ENCODE results near the gene TMEM98. TPM values are rescaled to one million over a fixed set of nuclear protein-coding genes. Genes with fewer than 3 reads are reported as not detected.

The TMEM98 gene
- total RNA-seq, 6 donors from 2014 or later, result 35.6 to 101 (median 58.5) TPM

DNA sequence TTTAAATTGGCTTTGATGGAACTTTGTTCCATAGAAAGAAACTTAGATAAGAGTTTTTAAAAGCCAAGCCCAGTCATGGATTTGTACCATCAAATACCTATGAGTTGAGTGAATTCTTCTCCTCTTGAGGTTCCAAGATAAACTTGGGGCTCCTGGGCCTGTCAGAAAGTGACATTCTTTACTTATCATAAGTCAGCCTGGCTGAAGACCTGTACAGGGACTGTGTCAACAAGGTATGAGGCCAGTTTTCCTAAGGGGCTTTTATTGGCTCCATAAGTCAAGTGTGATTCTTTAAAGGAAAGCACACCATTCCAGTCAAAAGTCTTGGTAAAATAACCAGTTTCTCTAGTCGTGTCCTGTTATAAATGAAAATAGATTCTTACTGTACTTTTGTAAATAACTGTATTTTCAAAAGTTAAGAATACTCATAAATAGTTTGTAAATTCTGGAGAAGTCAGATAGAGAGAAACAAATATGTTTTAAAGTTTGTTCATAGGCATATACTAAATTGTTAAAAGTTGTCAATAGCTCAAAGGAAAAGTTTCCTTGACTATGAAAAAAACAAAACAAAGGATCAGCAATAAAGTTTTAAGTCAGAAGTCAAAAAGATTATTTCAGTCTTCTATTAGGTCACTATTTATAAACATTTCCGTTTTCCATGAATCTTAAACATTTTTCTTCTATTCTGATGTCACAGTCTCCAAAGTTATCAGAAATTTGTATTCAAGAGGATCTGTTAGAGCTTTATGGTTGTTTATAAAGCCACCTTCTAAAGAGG lies 28.5 kb upstream of the TMEM98 start:
- 64 to 69% methylated on average over 2 of the region's 2 CpGs for WGBS, 2 donors

DNA sequence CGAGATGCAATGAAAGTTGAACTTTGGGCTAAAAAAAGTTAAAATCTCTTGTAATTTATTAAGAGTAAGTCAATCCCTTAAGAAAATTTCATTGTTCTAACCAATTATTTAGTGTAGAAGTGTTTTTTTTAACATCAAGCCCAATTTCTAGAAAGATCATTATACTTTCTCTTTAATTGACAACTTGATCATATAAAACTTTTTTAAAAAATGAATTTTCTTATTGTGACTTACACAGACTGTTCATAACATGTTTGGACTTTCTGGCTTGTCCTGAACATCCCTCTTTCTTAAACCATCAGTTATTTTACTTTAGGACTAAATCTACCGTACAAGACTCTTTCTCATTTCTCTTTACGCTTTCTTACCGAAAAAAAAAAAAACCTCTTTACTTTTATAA lies 26.2 kb upstream of the TMEM98 start:
- Histone ChIP-seq H3K27ac (no peak overlapping the region), H3K27me3 (no peaks in the 10 kb centered on the region), H3K36me3 (no peaks in the 10 kb centered on the region), H3K4me3 (no peak overlapping the region), H3K9me3 (no peaks in the 10 kb centered on the region), H3K4me1 (no peaks in the 10 kb centered on the region)
- 95 to 98% methylated on average over 4 of the region's 4 CpGs for WGBS, 2 donors
- TF ChIP-seq POLR2A (IDR thresholded peaks at IDR 0.05) (no peak), EP300 (IDR thresholded peaks at IDR 0.05) (no peak), POLR2AphosphoS5 (IDR thresholded peaks at IDR 0.05) (no peak)
- TF ChIP-seq, protein P1, sequence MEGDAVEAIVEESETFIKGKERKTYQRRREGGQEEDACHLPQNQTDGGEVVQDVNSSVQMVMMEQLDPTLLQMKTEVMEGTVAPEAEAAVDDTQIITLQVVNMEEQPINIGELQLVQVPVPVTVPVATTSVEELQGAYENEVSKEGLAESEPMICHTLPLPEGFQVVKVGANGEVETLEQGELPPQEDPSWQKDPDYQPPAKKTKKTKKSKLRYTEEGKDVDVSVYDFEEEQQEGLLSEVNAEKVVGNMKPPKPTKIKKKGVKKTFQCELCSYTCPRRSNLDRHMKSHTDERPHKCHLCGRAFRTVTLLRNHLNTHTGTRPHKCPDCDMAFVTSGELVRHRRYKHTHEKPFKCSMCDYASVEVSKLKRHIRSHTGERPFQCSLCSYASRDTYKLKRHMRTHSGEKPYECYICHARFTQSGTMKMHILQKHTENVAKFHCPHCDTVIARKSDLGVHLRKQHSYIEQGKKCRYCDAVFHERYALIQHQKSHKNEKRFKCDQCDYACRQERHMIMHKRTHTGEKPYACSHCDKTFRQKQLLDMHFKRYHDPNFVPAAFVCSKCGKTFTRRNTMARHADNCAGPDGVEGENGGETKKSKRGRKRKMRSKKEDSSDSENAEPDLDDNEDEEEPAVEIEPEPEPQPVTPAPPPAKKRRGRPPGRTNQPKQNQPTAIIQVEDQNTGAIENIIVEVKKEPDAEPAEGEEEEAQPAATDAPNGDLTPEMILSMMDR (IDR thresholded peaks at IDR 0.05), result no peak
- DNase-seq (no peak), ATAC-seq (ENCODE audit: low FRiP score in 2 of 2) (no peak)

More for the DNA sequence above, 28.5 kb upstream of the TMEM98 start:
- Histone ChIP-seq H3K4me3 (no peak overlapping the region), H3K9me3 (no peaks in the 10 kb centered on the region), H3K4me1 (no peaks in the 10 kb centered on the region), H3K27ac (no peak overlapping the region), H3K36me3 (no peaks in the 10 kb centered on the region), H3K27me3 (no peaks in the 10 kb centered on the region)
- ATAC-seq (ENCODE audit: low FRiP score in 2 of 2) (no peak), DNase-seq (no peak)
- TF ChIP-seq, protein P1 (IDR thresholded peaks at IDR 0.05), result no peak
- TF ChIP-seq POLR2A (IDR thresholded peaks at IDR 0.05) (no peak), EP300 (IDR thresholded peaks at IDR 0.05) (no peak), POLR2AphosphoS5 (IDR thresholded peaks at IDR 0.05) (no peak)

GRCh38 chr17:32903774-32904673 lies 23.9 kb upstream of the TMEM98 start:
- H3K27ac ChIP-seq, result no peak overlapping the region
- ATAC-seq (ENCODE audit: low FRiP score in 2 of 2), result no peak
- H3K27me3 ChIP-seq, result no peaks in the 10 kb centered on the region
- H3K4me3 ChIP-seq, result no peak overlapping the region
- no peaks in the 10 kb centered on the region for H3K9me3 ChIP-seq
- H3K4me1 ChIP-seq, result no peaks in the 10 kb centered on the region
- TF ChIP-seq POLR2AphosphoS5 (IDR thresholded peaks at IDR 0.05) (no peak), POLR2A (IDR thresholded peaks at IDR 0.05) (no peak), EP300 (IDR thresholded peaks at IDR 0.05) (no peak)
- TF ChIP-seq, protein P1 (IDR thresholded peaks at IDR 0.05), result no peak
- DNase-seq, result no peak
- H3K36me3 ChIP-seq, result no peaks in the 10 kb centered on the region
- 73 to 79% methylated on average over 5 of the region's 5 CpGs for WGBS, 2 donors

DNA sequence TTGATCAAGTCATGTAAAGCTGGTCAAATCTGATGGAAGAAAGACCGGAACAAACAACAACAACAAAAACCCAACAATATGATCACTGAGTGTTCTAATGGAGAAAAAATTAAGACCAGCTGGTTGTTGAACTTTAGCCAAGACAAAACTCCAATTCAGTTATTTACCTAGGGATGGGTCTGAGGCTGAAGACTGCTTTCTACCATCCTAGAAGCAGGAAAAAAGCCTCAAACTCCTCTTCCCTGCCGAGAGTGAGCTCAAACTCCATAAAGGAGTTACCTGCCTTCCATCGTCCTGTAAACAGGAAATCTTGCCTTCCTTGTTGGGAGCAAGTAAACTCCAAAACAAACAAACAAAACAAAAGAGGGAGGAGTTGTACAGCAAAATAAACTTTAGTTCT lies 23.1 kb upstream of the TMEM98 start:
- no peaks in the 10 kb centered on the region for H3K36me3 ChIP-seq
- DNase-seq (no peak), ATAC-seq (ENCODE audit: low FRiP score in 2 of 2) (no peak)
- no peak overlapping the region for H3K27ac ChIP-seq
- 73 to 78% methylated on average over 3 of the region's 3 CpGs for WGBS, 2 donors
- H3K9me3 ChIP-seq, result no peaks in the 10 kb centered on the region
- no peak overlapping the region for H3K4me3 ChIP-seq
- TF ChIP-seq POLR2AphosphoS5 (IDR thresholded peaks at IDR 0.05) (no peak), POLR2A (IDR thresholded peaks at IDR 0.05) (no peak), EP300 (IDR thresholded peaks at IDR 0.05) (no peak)
- TF ChIP-seq, protein P1 (IDR thresholded peaks at IDR 0.05), result no peak
- peaks cover 0 to 3% (median 0%) of the 10 kb centered on the region in 4 donors for H3K4me1 ChIP-seq
- no peaks in the 10 kb centered on the region for H3K27me3 ChIP-seq
